Transverse colon (tissue), 4 donors: ENCODE measurements around the gene SLC27A2. TPM values are rescaled to one million over a fixed set of nuclear protein-coding genes. Genes with fewer than 3 reads are reported as not detected.
"Not testable (repeated sequence)": the region's sequence is repeated elsewhere in the genome, so short reads cannot be mapped to it uniquely, and the experiment has no call there.

ENCODE experiments used
- DNase-seq: peaks from one replicate; pipeline ENCODE4 v3.0.0-alpha.2; 2019
- H3K27ac ChIP-seq, 4 donors: fragments of 200-600 bp; sonication (generic); 2 replicates each; pipeline ENCODE4 v1.5.1; 2016 to 2018; ENCODE audit warnings: inconsistent platforms in 4 of 4
- H3K27me3 ChIP-seq: fragments of 200-600 bp; sonication (generic); 2 replicates; pipeline ENCODE4 v1.5.1; 2017; ENCODE audit warnings: inconsistent platforms
- H3K36me3 ChIP-seq, 4 donors: fragments of 200-600 bp; sonication (generic); 2 replicates each; pipeline ENCODE4 v1.5.1; 2017 to 2019; ENCODE audit warnings: inconsistent platforms in 4 of 4
- H3K4me1 ChIP-seq, 4 donors: fragments of 200-600 bp; sonication (generic); 2 replicates each; pipeline ENCODE4 v1.5.1; 2017 to 2020; ENCODE audit warnings: inconsistent platforms in 4 of 4
- H3K4me3 ChIP-seq, 4 donors: fragments of 200-600 bp; sonication (generic); 1 replicate in 1 of 4; 2 replicates in 3 of 4; pipeline versions ENCODE4 v1.5.1 to v1.6.1; 2017 to 2019; ENCODE audit warnings: inconsistent platforms in 4 of 4
- H3K9me3 ChIP-seq, 2 donors: fragments of 200-600 bp; sonication (generic); 2 replicates each; pipeline ENCODE4 v1.5.1; 2017 to 2019; ENCODE audit warnings: inconsistent platforms in 2 of 2
- EP300 ChIP-seq: sonication (generic); formaldehyde crosslinking; IDR thresholded peaks from one replicate; pipeline ENCODE4 v1.6.1; 2017; ENCODE audit warnings: antibody characterized with exemption, low read depth
- POLR2A ChIP-seq: fragments of 450-650 bp; IDR thresholded peaks from one replicate; pipeline ENCODE4 v1.6.1; 2016; ENCODE audit warnings: antibody characterized with exemption, mild to moderate bottlenecking, moderate library complexity
- POLR2AphosphoS5 ChIP-seq, 3 donors: sonication (generic); formaldehyde crosslinking; IDR thresholded peaks; one replicate each; pipeline ENCODE4 v1.6.1; 2016; ENCODE audit warnings: antibody characterized with exemption in 3 of 3
- WGBS, 2 donors: methylation state at CpG; one replicate each; pipeline ENCODE4 v1.1.5; 2018; ENCODE audit warnings: low coverage in 1 of 2; 5-methylcytosine and 5-hydroxymethylcytosine counted together
- in situ Hi-C, 4 donors: fragments of 200-750 bp; cut with MboI; loops; one replicate each; pipeline versions ENCODE4 v1.15.0 to v1.15.1; 2017; ENCODE audit warnings: low sequenced_read_pairs in 3 of 4, low pct_ligation_motif_present in 1 of 4, low pct_unique_long_range_greater_than_20kb in 1 of 4
- intact Hi-C: fragments of 100-400 bp; cut with DNase I; formaldehyde crosslinking; loops from one replicate; pipeline ENCODE4 v1.15.1; 2023; ENCODE audit warnings: low total_unique reads
- total RNA-seq, 4 donors: library from RNA; depleted of rRNA; stranded (reverse); fragments of >200 nt; gene quantifications; one replicate each; pipeline ENCODE4 v1.1.0, GENCODE V29; 2016
- TF ChIP-seq, protein P1 (sequence below), 5 experiments: fragments of 200-600 bp in 3 of 5; fragments of 450-650 bp in 2 of 5; sonication (generic) in 3 of 5; IDR thresholded peaks; 1 replicate in 2 of 5; 2 replicates in 3 of 5; pipeline ENCODE4 v1.5.1; 2016 to 2017; ENCODE audit warnings: antibody characterized with exemption in 5 of 5, inconsistent platforms in 3 of 5, mild to moderate bottlenecking in 2 of 5, moderate library complexity in 1 of 5

The SLC27A2 gene
- total RNA-seq, 4 donors from 2014 or later: 8.2 to 38.3 (median 21.5) TPM

DNA sequence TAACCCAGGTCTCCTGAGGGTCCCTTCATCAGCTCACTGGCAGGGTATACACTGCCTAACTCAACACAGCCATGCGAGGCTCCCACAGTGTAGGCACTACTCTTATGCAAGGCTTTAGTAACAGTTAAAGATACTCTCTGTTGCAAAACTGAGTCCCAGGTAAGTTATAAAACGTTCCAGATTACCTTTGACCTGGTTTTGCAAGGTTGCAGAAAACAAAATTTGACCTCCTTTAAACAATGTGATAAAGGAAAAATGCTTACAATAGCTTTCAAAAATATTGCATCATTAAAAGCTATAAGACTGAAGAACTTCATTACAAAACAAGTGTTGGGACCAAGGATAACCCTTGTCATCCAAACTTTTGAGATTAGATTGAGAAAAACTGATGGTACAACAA lies 5.5 kb downstream of the SLC27A2 start:
- Histone ChIP-seq H3K4me1 (peaks cover 0 to 22% (median 10%) of the 10 kb centered on the region in 4 donors), H3K9me3 (no peaks in the 10 kb centered on the region), H3K27me3 (peaks cover 8% of the 10 kb centered on the region), H3K36me3 (no peaks in the 10 kb centered on the region), H3K27ac (no peak overlapping the region), H3K4me3 (no peak overlapping the region)
- TF ChIP-seq, protein P1, sequence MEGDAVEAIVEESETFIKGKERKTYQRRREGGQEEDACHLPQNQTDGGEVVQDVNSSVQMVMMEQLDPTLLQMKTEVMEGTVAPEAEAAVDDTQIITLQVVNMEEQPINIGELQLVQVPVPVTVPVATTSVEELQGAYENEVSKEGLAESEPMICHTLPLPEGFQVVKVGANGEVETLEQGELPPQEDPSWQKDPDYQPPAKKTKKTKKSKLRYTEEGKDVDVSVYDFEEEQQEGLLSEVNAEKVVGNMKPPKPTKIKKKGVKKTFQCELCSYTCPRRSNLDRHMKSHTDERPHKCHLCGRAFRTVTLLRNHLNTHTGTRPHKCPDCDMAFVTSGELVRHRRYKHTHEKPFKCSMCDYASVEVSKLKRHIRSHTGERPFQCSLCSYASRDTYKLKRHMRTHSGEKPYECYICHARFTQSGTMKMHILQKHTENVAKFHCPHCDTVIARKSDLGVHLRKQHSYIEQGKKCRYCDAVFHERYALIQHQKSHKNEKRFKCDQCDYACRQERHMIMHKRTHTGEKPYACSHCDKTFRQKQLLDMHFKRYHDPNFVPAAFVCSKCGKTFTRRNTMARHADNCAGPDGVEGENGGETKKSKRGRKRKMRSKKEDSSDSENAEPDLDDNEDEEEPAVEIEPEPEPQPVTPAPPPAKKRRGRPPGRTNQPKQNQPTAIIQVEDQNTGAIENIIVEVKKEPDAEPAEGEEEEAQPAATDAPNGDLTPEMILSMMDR (IDR thresholded peaks at IDR 0.05): no peak
- no peak for TF ChIP-seq EP300
- no peak for TF ChIP-seq POLR2AphosphoS5 (IDR thresholded peaks at IDR 0.05)
- no peak for TF ChIP-seq POLR2A
- no peak for DNase-seq
- intact Hi-C loops (no loop called here), in situ Hi-C loops (no loop called here)
- 75 to 80% methylated on average over 2 of the region's 2 CpGs for WGBS, 2 donors

DNA sequence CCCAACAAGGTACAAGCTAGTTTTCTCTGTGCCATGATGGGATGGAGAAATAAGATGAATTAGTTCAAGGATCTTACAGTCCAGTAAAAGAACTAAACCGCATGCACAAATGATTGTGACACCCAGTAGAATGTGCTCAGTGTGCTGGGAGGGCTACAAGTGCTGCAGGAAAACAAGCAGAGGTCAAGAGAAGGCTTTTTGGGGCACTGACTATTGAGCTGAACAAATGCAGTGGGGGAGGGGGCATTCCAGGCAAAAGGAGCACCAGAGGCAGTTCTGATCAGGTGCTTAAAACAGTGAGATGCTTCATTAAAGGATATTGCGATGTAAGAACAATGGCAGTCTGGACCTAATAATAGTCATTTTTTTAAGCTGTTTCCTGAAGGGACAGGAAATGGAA lies 6.0 kb downstream of the SLC27A2 start:
- Histone ChIP-seq H3K9me3 (no peaks in the 10 kb centered on the region), H3K4me1 (peaks cover 0 to 18% (median 7%) of the 10 kb centered on the region in 4 donors), H3K36me3 (no peaks in the 10 kb centered on the region), H3K27me3 (peaks cover 3% of the 10 kb centered on the region), H3K4me3 (no peak overlapping the region), H3K27ac (no peak overlapping the region)
- 92 to 100% methylated on average over 2 of the region's 2 CpGs for WGBS, 2 donors
- in situ Hi-C loops: no loop called here
- intact Hi-C loops: no loop called here
- DNase-seq: no peak
- TF ChIP-seq, protein P1 (IDR thresholded peaks at IDR 0.05): no peak

DNA sequence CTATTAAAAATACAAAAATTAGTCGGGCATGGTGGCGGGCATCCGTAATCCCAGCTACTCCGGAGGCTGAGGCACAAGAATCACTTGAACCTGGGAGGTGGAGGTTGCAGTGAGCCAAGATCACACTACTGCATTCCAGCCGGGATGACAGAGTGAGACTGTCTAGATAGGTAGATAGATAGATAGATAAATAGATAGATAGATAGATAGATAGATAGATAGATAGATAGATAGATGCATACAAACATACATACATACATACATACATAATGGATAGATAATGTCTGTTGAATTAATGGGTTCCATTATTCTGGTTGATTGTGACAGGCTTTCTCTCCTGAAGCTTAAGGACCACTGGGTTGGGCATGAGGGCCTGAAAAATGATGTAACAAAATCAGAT lies 6.8 kb downstream of the SLC27A2 start:
- intact Hi-C loops, H3K4me3 ChIP-seq, H3K36me3 ChIP-seq, H3K9me3 ChIP-seq, H3K27me3 ChIP-seq, DNase-seq, H3K27ac ChIP-seq, in situ Hi-C loops: not testable (repeated sequence)
- 85 to 96% methylated on average over 5 of the region's 5 CpGs for WGBS, 2 donors
- peaks cover 0 to 14% (median 7%) of the 10 kb centered on the region in 4 donors for H3K4me1 ChIP-seq

DNA sequence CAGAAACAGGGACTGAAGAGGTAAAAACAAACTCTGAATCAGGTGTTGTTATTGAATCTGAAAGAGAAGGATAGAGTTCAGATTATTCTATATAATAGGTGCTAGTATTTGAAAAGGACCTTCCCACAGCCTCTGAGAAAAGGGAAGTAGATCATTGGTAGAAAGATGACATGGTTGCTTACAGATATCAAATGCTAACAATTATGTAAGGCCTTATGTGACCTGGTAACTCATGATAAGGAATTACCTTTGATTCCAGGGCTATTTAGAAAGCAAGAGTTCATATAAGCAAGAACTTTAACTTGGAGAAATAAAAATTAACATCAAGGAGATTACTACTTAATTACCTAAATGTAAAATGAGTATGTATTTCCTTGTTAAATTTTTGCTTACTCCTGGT lies 7.6 kb downstream of the SLC27A2 start:
- H3K36me3 ChIP-seq: no peaks in the 10 kb centered on the region
- intact Hi-C loops: no loop called here

DNA sequence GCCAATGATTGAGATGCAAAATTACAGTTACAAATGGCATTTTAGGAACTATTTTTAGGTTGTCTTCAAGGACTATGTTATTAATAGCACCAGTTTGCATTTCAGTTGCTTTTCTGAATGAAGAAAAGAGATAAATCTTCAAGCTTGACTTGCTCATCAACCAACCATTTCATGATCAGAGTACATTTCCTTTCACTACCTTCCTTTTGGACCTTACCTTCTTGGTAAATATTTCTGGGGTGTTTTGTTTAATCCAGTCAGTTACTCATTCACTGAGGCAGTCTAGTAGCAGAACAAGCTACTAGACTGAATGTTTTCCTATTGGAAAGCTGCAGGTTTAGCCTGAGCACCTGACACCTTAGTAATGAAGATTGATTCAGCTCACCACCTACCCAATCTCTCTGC lies 8.2 kb downstream of the SLC27A2 start:
- in situ Hi-C loops: no loop called here
- Histone ChIP-seq H3K27me3 (no peaks in the 10 kb centered on the region), H3K9me3 (no peaks in the 10 kb centered on the region), H3K36me3 (no peaks in the 10 kb centered on the region), H3K4me1 (peaks cover 0 to 2% (median 1%) of the 10 kb centered on the region in 4 donors), H3K27ac (peak overlapping the region in 1 of 4 donors; percentile 43), H3K4me3 (no peak overlapping the region)
- intact Hi-C loops: no loop called here
- no peak for DNase-seq
- no peak for TF ChIP-seq POLR2A
- TF ChIP-seq, protein P1 (IDR thresholded peaks at IDR 0.05): no peak
- TF ChIP-seq POLR2AphosphoS5 (IDR thresholded peaks at IDR 0.05): no peak
- no peak for TF ChIP-seq EP300

More for the DNA sequence above, 7.6 kb downstream of the SLC27A2 start:
- no peak overlapping the region for H3K4me3 ChIP-seq
- in situ Hi-C loops: no loop called here
- TF ChIP-seq, protein P1 (IDR thresholded peaks at IDR 0.05): no peak
- no peak for TF ChIP-seq POLR2A
- no peak for TF ChIP-seq POLR2AphosphoS5 (IDR thresholded peaks at IDR 0.05)
- no peak for TF ChIP-seq EP300
- no peaks in the 10 kb centered on the region for H3K27me3 ChIP-seq
- no peaks in the 10 kb centered on the region for H3K9me3 ChIP-seq
- no peak for DNase-seq
- peaks cover 0 to 7% (median 4%) of the 10 kb centered on the region in 4 donors for H3K4me1 ChIP-seq
- peak overlapping the region in 2 of 4 donors; percentile 11 to 43 for H3K27ac ChIP-seq
